ENCODE results near the gene GASK1A.

- TF ChIP-seq CTCF (IDR thresholded peaks at IDR 0.05; ENCODE audit: low read depth, low read length, missing input control) (no peak), REST (IDR thresholded peaks at IDR 0.05) (no peak), RAD21 (IDR thresholded peaks at IDR 0.05) (no peak), EGR1 (IDR thresholded peaks at IDR 0.05; ENCODE audit: low read depth in 2 of 2) (no peak), JUND (IDR thresholded peaks at IDR 0.05) (no peak), SP1 (IDR thresholded peaks at IDR 0.05) (no peak), FOXA1 (IDR thresholded peaks at IDR 0.05) (no peak), TAF1 (conservative IDR thresholded peaks at IDR 0.05) (no peak)
- TF ChIP-seq, protein P1, sequence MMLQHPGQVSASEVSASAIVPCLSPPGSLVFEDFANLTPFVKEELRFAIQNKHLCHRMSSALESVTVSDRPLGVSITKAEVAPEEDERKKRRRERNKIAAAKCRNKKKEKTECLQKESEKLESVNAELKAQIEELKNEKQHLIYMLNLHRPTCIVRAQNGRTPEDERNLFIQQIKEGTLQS (IDR thresholded peaks at IDR 0.05) = no peak
- TF ChIP-seq, protein P2, sequence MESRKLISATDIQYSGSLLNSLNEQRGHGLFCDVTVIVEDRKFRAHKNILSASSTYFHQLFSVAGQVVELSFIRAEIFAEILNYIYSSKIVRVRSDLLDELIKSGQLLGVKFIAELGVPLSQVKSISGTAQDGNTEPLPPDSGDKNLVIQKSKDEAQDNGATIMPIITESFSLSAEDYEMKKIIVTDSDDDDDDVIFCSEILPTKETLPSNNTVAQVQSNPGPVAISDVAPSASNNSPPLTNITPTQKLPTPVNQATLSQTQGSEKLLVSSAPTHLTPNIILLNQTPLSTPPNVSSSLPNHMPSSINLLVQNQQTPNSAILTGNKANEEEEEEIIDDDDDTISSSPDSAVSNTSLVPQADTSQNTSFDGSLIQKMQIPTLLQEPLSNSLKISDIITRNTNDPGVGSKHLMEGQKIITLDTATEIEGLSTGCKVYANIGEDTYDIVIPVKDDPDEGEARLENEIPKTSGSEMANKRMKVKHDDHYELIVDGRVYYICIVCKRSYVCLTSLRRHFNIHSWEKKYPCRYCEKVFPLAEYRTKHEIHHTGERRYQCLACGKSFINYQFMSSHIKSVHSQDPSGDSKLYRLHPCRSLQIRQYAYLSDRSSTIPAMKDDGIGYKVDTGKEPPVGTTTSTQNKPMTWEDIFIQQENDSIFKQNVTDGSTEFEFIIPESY (IDR thresholded peaks at IDR 0.05) = no peak
Observed at GRCh38 chr3:43055806-43056770, 77.0 kb downstream of the GASK1A start.
